Activated T-cell treated with anti-CD3 and anti-CD28 coated beads, Interleukin-2, amount 50 U/mL, for 4 hours (primary cell): ENCODE measurements around the gene TIE1. TPM values are rescaled to one million over a fixed set of nuclear protein-coding genes. Genes with fewer than 3 reads are reported as not detected.

Experiments used
- ATAC-seq, 2 donors: fragments of 200-7000 bp; cut with Tn5 transposase; one replicate each; pipeline ENCODE4 v1.10.0; 2021
- DNase-seq: peaks from one replicate; pipeline ENCODE4 v3.0.0-alpha.2; 2020
- H3K27me3 Mint-ChIP-seq: one replicate; pipeline ENCODE4 v1.8.0; 2021; ENCODE audit warnings: low read depth, mixed read lengths
- H3K36me3 Mint-ChIP-seq: one replicate; pipeline ENCODE4 v1.8.0; 2022; ENCODE audit warnings: mixed read lengths; ENCODE audit not compliant: insufficient read depth
- H3K4me1 Mint-ChIP-seq: one replicate; pipeline ENCODE4 v1.8.0; 2021; ENCODE audit warnings: low read depth, mixed read lengths
- H3K4me3 Mint-ChIP-seq: one replicate; pipeline ENCODE4 v1.8.0; 2021; ENCODE audit warnings: mild to moderate bottlenecking, moderate library complexity, mixed read lengths
- H3K9me3 Mint-ChIP-seq: one replicate; pipeline ENCODE4 v1.8.0; 2021; ENCODE audit warnings: mixed read lengths
- total RNA-seq, 3 donors: library from RNA; stranded (reverse); gene quantifications; one replicate each; pipeline ENCODE4 v1.2.1, GENCODE V29; 2021

TIE1 gene
- under 1 TPM; 0.18 to 0.27 (median 0.24) TPM for total RNA-seq

GRCh38 chr1:43300378-43301094 lies at the start of gene TIE1:
TSS of gene TIE1 (plus strand) at chr1:43300982. CDS start at chr1:43301072, 90 bp downstream.
- ATAC-seq (no peak), DNase-seq (no peak)
- H3K36me3 Mint-ChIP-seq: no peaks in the 10 kb centered on the region
- H3K9me3 Mint-ChIP-seq: no peaks in the 10 kb centered on the region
- H3K4me1 Mint-ChIP-seq: peaks cover 9% of the 10 kb centered on the region
- no peak within 1 kb of the TSS for H3K4me3 Mint-ChIP-seq
- peaks cover 2% of the 10 kb centered on the region for H3K27me3 Mint-ChIP-seq

GRCh38 chr1:43251024-43251423 lies 49.8 kb upstream of the TIE1 start:
- H3K4me1 Mint-ChIP-seq: no peaks in the 10 kb centered on the region
- DNase-seq (no peak), ATAC-seq (no peak)
- peaks cover 9% of the 10 kb centered on the region for H3K27me3 Mint-ChIP-seq
- no peaks in the 10 kb centered on the region for H3K36me3 Mint-ChIP-seq
- H3K4me3 Mint-ChIP-seq: no peak overlapping the region
- no peaks in the 10 kb centered on the region for H3K9me3 Mint-ChIP-seq

DNA sequence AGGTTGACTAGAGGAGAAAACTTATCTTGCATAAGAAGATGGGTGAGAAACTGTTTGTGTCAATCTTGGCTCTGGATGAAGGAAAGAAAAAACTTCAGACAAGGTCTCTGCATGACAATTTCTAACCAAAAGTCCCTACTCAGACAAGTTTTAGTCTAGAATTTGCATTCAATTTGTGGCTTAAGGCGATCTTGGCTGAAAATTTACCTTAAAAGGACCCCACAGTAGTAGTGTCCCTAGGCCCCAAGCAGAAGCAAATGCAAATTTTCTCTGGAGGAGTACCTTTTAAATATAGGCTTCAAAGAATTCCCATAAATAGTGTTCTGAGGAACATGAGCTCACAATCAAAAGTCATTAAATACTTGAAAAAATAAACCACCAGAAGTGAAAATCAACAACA lies 48.6 kb upstream of the TIE1 start:
- H3K9me3 Mint-ChIP-seq: no peaks in the 10 kb centered on the region
- H3K36me3 Mint-ChIP-seq: no peaks in the 10 kb centered on the region
- no peaks in the 10 kb centered on the region for H3K4me1 Mint-ChIP-seq

GRCh38 chr1:43253173-43253572 lies 47.6 kb upstream of the TIE1 start:
- Mint-ChIP-seq H3K27me3 (peaks cover 7% of the 10 kb centered on the region), H3K4me1 (no peaks in the 10 kb centered on the region), H3K4me3 (no peak overlapping the region), H3K9me3 (no peaks in the 10 kb centered on the region), H3K36me3 (no peaks in the 10 kb centered on the region)
- ATAC-seq: no peak
- no peak for DNase-seq

More for the DNA sequence above, 48.6 kb upstream of the TIE1 start:
- no peak overlapping the region for H3K4me3 Mint-ChIP-seq
- H3K27me3 Mint-ChIP-seq: peaks cover 7% of the 10 kb centered on the region
- ATAC-seq (no peak), DNase-seq (no peak)

- H3K27me3 Mint-ChIP-seq: peaks cover 7% of the 10 kb centered on the region
- H3K36me3 Mint-ChIP-seq: no peaks in the 10 kb centered on the region
- ATAC-seq (no peak), DNase-seq (no peak)
- H3K4me3 Mint-ChIP-seq: no peak overlapping the region
- H3K4me1 Mint-ChIP-seq: no peaks in the 10 kb centered on the region
- no peaks in the 10 kb centered on the region for H3K9me3 Mint-ChIP-seq
These were observed 46.9 kb upstream of the TIE1 start for GRCh38 chr1:43253876-43254275.

GRCh38 chr1:43255438-43256210 lies 45.2 kb upstream of the TIE1 start:
- no peaks in the 10 kb centered on the region for H3K9me3 Mint-ChIP-seq
- no peak for ATAC-seq
- peaks cover 7% of the 10 kb centered on the region for H3K27me3 Mint-ChIP-seq
- no peak for DNase-seq
- no peak overlapping the region for H3K4me3 Mint-ChIP-seq
- no peaks in the 10 kb centered on the region for H3K36me3 Mint-ChIP-seq
- no peaks in the 10 kb centered on the region for H3K4me1 Mint-ChIP-seq

- DNase-seq (no peak), ATAC-seq (no peak)
- Mint-ChIP-seq H3K9me3 (no peaks in the 10 kb centered on the region), H3K36me3 (no peaks in the 10 kb centered on the region), H3K4me1 (no peaks in the 10 kb centered on the region), H3K4me3 (no peak overlapping the region), H3K27me3 (peaks cover 7% of the 10 kb centered on the region)
These were observed 43.9 kb upstream of the TIE1 start for GRCh38 chr1:43256675-43257570.

DNA sequence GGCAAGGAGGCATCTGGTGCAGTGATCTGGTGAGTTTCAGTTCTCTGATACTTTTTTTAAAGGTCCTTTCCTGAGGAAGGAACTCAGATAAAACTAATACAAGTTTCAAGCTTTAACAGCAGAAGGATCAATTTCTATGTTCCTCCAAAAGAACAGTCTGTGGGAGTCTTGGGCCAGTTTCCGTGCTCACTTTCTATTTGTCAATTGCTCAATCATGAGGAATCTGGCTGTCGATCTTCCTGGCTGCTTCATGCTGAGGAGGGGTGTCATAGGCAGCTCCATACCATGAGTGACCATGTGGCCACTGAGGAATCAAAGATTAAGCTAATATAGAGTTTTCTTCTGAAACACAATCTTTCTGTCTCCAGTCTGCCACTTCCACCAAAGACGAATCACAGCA lies 42.4 kb upstream of the TIE1 start:
- H3K9me3 Mint-ChIP-seq: peaks cover under 1% of the 10 kb centered on the region
- peaks cover 1% of the 10 kb centered on the region for H3K27me3 Mint-ChIP-seq
- DNase-seq: no peak
- H3K4me3 Mint-ChIP-seq: no peak overlapping the region
- H3K36me3 Mint-ChIP-seq: no peaks in the 10 kb centered on the region
- H3K4me1 Mint-ChIP-seq: no peaks in the 10 kb centered on the region
- ATAC-seq: no peak

DNA sequence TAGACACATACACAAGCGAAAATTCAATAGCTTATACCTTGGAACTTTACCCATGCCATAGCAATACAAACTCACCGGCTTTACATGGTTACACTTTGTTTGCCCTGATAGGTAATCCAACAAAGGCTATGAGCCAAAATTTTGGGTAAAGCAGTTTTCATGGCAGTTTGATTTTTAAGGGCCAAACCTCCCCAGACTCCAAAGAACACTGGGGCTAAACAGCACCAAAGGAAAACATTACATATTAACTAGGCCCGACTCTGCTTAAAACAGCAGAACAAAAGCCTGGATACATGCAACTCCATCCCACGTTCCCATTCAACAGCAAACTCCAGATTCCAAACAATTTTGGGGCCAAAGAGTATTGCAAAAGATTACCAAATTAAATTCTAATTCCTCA lies 35.4 kb upstream of the TIE1 start:
- Mint-ChIP-seq H3K4me3 (no peak overlapping the region), H3K4me1 (peaks cover 1% of the 10 kb centered on the region), H3K36me3 (no peaks in the 10 kb centered on the region), H3K9me3 (peaks cover 5% of the 10 kb centered on the region), H3K27me3 (peaks cover 13% of the 10 kb centered on the region)
- no peak for ATAC-seq
- no peak for DNase-seq

DNA sequence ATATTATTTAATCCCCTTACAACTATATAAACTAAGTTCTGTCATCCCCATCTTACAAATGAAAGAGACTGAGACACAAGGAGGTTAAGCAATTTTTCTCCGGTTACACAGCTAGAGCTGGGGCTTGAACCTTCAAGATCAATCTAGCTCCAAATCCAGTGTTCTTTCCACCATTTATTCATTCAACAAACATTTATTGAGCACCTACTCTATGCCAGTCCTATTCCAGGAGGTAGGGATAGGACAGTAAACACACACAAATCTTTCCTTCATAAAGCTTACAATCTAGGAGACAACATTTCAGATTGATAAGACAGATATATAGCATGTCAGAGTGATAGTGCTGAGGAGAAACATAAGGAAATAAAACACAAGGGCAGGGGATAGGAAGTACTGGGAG lies 33.9 kb upstream of the TIE1 start:
- peaks cover 18% of the 10 kb centered on the region for H3K27me3 Mint-ChIP-seq
- peaks cover 13% of the 10 kb centered on the region for H3K4me1 Mint-ChIP-seq
- ATAC-seq: no peak
- H3K36me3 Mint-ChIP-seq: no peaks in the 10 kb centered on the region
- H3K9me3 Mint-ChIP-seq: peaks cover 5% of the 10 kb centered on the region
- DNase-seq: no peak
- H3K4me3 Mint-ChIP-seq: no peak overlapping the region

DNA sequence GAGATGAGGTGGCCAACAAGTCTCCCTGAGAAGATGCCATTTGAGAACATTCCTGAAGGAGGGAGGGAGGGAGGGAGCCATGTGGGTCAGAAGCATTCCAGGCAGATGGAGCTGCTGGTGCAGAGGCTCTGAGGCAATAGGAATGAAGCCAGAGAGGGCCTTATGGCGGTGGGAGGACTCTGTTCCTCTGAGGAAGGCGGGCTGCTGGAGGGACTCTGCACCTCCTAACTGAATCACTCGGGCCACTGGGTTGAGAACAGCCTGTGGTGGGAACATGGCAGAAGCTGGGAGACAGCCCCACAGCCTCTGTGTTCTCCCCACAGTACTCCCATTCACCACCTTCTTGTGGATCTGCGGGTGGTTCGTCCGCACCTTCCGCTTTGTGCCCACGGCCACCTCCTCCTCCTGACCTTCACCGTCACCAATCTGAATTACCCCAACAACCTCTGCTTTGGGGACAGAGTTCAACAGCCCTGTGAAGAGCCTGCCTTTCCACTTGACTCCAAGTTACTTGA lies 33.4 kb upstream of the TIE1 start:
- no peaks in the 10 kb centered on the region for H3K36me3 Mint-ChIP-seq
- H3K27me3 Mint-ChIP-seq: peaks cover 21% of the 10 kb centered on the region
- ATAC-seq (no peak), DNase-seq (no peak)
- peaks cover 5% of the 10 kb centered on the region for H3K9me3 Mint-ChIP-seq
- H3K4me3 Mint-ChIP-seq: no peak overlapping the region
- peaks cover 13% of the 10 kb centered on the region for H3K4me1 Mint-ChIP-seq

DNA sequence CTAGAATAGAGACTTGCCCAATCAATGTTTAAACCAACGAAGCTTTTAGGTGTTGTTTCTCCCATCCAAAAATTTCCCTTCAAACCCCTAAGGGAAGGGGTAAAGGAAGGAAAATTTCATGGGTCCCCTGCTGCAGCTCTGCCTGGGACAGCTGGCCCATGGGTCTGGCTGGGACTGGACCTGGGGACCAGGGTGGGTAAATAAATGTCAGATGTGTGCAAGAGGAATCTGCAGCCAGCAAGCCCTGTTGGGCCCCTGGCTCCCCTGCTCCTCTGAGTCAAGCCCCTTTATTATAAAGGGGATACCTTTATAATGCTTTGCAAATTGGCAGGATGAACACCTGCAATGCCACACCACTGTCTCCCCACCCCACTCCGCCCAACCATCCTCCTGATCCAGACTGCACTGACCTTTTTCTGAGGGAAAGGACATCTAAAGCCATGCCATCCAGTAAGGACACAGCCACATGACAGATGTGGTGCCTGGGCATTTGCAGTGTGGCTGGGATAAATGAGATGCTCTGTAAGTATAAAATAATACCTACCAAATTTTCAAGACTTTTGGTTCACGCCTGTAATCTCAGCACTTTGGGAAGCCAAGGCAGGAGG lies 32.9 kb upstream of the TIE1 start:
- peaks cover 5% of the 10 kb centered on the region for H3K9me3 Mint-ChIP-seq
- H3K27me3 Mint-ChIP-seq: peaks cover 21% of the 10 kb centered on the region
- H3K4me3 Mint-ChIP-seq: no peak overlapping the region
- no peaks in the 10 kb centered on the region for H3K36me3 Mint-ChIP-seq
- peaks cover 13% of the 10 kb centered on the region for H3K4me1 Mint-ChIP-seq
- DNase-seq (no peak), ATAC-seq (no peak)

- no peak for ATAC-seq
- H3K27me3 Mint-ChIP-seq: peaks cover 19% of the 10 kb centered on the region
- peaks cover 21% of the 10 kb centered on the region for H3K4me1 Mint-ChIP-seq
- DNase-seq: no peak
- peak within 1 kb of the TSS; percentile 16 for H3K4me3 Mint-ChIP-seq
- peaks cover 3% of the 10 kb centered on the region for H3K9me3 Mint-ChIP-seq
- H3K36me3 Mint-ChIP-seq: peaks cover 2% of the 10 kb centered on the region
These were observed 31.0 kb upstream of the TIE1 start, which contains the start of gene TMEM125 for GRCh38 chr1:43269627-43270375. TSS of gene TMEM125 (plus strand) at chr1:43269983. CDS start at chr1:43272723, 2,740 bp downstream.
